ENCODE results near the gene NHLRC3. TPM values are rescaled to one million over a fixed set of nuclear protein-coding genes. Genes with fewer than 3 reads are reported as not detected.
"Not testable (repeated sequence)": the region's sequence is repeated elsewhere in the genome, so short reads cannot be mapped to it uniquely, and the experiment has no call there.

NHLRC3 gene
- total and polyA plus RNA-seq, 9 of the 15 experiments (the other 6 are each of a cell fraction or from before 2014, with no cell fraction given) = 5.5 to 15.3 (median 9.0) TPM

DNA sequence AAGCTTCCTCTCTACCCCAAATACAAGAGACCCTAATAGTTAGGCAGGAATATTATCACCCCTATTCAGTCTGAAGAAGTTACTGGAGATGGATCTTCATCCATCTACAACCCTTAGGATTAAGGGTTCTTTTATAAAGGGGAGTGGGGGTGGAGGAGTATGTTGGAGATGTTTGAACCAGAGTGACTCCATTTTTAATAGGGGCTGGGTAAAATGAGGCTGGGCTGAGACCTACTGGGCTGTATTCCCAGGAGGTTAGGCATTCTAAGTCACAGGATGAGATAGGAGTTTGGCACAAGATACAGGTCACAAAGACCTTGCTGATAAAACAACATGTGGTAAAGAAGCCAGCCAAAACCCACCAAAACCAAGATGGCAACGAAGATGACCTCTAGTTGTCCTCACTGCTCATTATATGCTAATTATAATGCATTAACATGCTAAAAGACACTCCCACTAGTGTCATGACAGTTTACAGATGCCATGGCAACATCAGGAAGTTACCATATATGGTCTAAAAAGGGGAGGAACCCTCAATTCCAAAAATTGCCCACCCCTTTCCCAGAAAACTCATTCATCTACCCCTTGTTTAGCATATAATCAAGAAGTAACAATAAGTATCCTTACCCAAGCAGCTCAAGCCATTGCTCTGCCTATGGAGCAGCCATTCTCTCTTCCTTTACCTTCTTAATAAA, 48.1 kb downstream of the NHLRC3 start (continued):
- TF ChIP-seq SMAD3 (CRISPR knock-in tag; conservative IDR thresholded peaks at IDR 0.05) = 0 out of 2 replicates have a peak, but pooled peaks have one; percentile 31
- TF ChIP-seq DIDO1 (tag; IDR thresholded peaks at IDR 0.05; ENCODE audit: low read depth) = peak; percentile 36; the same call in 1 of the 2 replicates
- TF ChIP-seq NR2C1 (IDR thresholded peaks at IDR 0.05) = not testable (repeated sequence)
- peak; percentile 65 for TF ChIP-seq NR2C1 (tag; IDR thresholded peaks at IDR 0.05)
- peak; percentile 64 for TF ChIP-seq ETV1 (tag; conservative IDR thresholded peaks at IDR 0.05; ENCODE audit: low read depth)
- TF ChIP-seq DDX20 (tag; IDR thresholded peaks at IDR 0.05; ENCODE audit: low read depth) = 0 out of 2 replicates have a peak, but pooled peaks have one; percentile 52

DNA sequence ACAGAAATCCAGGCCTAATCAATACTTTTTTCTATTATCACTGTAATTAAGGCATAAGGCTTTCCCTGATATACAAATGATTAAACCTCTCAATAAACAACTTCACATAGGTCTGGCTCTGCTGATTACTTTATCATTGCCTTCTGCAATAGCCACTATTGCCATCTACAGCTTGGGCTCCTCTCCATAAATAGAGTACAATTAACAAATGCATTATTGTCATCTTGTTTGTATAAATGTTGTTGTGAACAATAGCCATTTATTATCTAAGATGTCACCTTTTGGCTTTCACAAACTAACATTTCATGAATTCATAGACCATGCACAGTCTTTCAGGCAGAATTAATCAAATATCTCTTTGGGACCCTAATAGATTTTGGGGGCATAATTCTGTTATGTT, 53.3 kb downstream of the NHLRC3 start:
- no TSS peak for BruUV-seq (replicated peaks)
- ATAC-seq = no peak
- H3K27me3 ChIP-seq (ENCODE audit: control insufficient read depth in 2 of 2, insufficient read depth in 2 of 2, low read length in 2 of 2) = no peaks in the 10 kb centered on the region
- in situ Hi-C loops (cut with MboI) (no loop called here), intact Hi-C loops (cut with micrococcal nuclease) (no loop called here)
- H4K20me1 ChIP-seq (replicated peaks; ENCODE audit: control insufficient read depth, insufficient read depth, low read length) = no peaks in the 10 kb centered on the region
- H3K9me1 ChIP-seq (ENCODE audit: control insufficient read depth, insufficient read depth, low read length) = no peaks in the 10 kb centered on the region
- no peak overlapping the region for H2AFZ ChIP-seq (ENCODE audit: low read depth, low read length)
- no peak overlapping the region for H3K27ac ChIP-seq (ENCODE audit: extremely low read depth, low read depth, low read length)
- no peak overlapping the region for H3K9ac ChIP-seq (ENCODE audit: insufficient read depth in 1 of 2, low read depth in 2 of 2, low read length in 2 of 2)
- ChIA-PET CTCF (ENCODE audit: low intra/inter-chr PET ratio) (no interaction called here), POLR2A (no interaction called here)
- no peak overlapping the region for H3K4me2 ChIP-seq (ENCODE audit: insufficient read depth, low read length)
- H3K79me2 ChIP-seq (ENCODE audit: control insufficient read depth, insufficient read depth, low read length) = no peaks in the 10 kb centered on the region
- no peak for FAIRE-seq
- no peak overlapping the region for H3K4me3 ChIP-seq
- H3K4me1 ChIP-seq (replicated peaks in 1 of 2; ENCODE audit: control insufficient read depth in 2 of 2, insufficient read depth in 2 of 2, low read length in 2 of 2) = no peaks in the 10 kb centered on the region
- no peaks in the 10 kb centered on the region for H3K36me3 ChIP-seq (ENCODE audit: control insufficient read depth, insufficient read depth, low read length)
- no peaks in the 10 kb centered on the region for H3K9me3 ChIP-seq (replicated peaks; ENCODE audit: control insufficient read depth, insufficient read depth, low read depth, low read length)
- TF ChIP-seq GATAD2A (IDR thresholded peaks at IDR 0.05) (no peak), ETV5 (CRISPR knock-in tag; IDR thresholded peaks at IDR 0.05; ENCODE audit: low read depth) (no peak), ZNF263 (CRISPR knock-in tag; IDR thresholded peaks at IDR 0.05; ENCODE audit: borderline replicate concordance) (no peak), ZNF347 (CRISPR knock-in tag; IDR thresholded peaks at IDR 0.05; ENCODE audit: low read depth) (no peak), ARID1B (IDR thresholded peaks at IDR 0.05) (no peak), PTRF (tag; IDR thresholded peaks at IDR 0.05) (no peak), ZNF717 (CRISPR knock-in tag; IDR thresholded peaks at IDR 0.05) (no peak), THRAP3 (IDR thresholded peaks at IDR 0.05; ENCODE audit: borderline replicate concordance) (no peak), FOXA1 (IDR thresholded peaks at IDR 0.05; ENCODE audit: borderline replicate concordance) (no peak), LEF1 (IDR thresholded peaks at IDR 0.05) (no peak), ZBTB8A (IDR thresholded peaks at IDR 0.05; ENCODE audit: partially characterized antibody) (no peak), HNRNPL (IDR thresholded peaks at IDR 0.05; ENCODE audit: low read depth, low read length) (no peak), HMG20A (CRISPR knock-in tag; conservative IDR thresholded peaks at IDR 0.05) (no peak)
- TF ChIP-seq, protein P1, sequence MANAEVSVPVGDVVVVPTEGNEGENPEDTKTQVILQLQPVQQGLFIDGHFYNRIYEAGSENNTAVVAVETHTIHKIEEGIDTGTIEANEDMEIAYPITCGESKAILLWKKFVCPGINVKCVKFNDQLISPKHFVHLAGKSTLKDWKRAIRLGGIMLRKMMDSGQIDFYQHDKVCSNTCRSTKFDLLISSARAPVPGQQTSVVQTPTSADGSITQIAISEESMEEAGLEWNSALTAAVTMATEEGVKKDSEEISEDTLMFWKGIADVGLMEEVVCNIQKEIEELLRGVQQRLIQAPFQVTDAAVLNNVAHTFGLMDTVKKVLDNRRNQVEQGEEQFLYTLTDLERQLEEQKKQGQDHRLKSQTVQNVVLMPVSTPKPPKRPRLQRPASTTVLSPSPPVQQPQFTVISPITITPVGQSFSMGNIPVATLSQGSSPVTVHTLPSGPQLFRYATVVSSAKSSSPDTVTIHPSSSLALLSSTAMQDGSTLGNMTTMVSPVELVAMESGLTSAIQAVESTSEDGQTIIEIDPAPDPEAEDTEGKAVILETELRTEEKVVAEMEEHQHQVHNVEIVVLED (CRISPR knock-in tag; IDR thresholded peaks at IDR 0.05) = no peak
- no peak for DNase-seq (ENCODE audit: extremely low read depth in 1 of 4, low spot score in 3 of 4)
